ENCODE results near the gene ZNF385D.

DNA sequence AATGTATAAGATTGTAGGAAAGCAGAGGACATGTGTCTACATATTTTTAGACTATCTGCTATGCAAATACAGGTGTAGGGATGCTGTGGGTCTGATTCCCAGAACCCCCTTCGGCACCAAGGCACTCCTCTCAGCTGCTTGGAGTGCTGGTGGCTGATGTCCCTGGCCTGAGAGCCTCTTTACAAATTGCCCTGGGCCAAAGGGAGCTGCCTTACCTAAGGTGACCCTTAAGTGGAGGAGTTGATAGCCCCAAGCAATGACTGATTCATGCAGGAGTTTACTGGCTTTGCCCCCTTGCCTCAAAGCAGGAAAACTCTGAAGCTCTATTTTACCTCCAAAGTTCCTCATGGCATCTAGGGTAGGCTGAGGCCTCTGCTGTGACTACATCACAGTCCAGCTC, 83.0 kb downstream of the ZNF385D start:
- TF ChIP-seq POLR2A (IDR thresholded peaks at IDR 0.05) = no peak
- TF ChIP-seq CTCF (IDR thresholded peaks at IDR 0.05) = no peak
